SK-N-SH treated with all-trans-retinoic acid at 6 μM for 48 hours (cell line): ENCODE data around the gene SLAIN1.

Experiments used
- ATAC-seq: fragments of 200-7000 bp; cut with Tn5 transposase; 3 replicates; pipeline ENCODE4 v1.9.1; 2020; ENCODE audit warnings: mild to moderate bottlenecking, moderate library complexity
- ARNTL ChIP-seq: fragments of 450-650 bp; formaldehyde crosslinking; IDR thresholded peaks from 2 replicates; pipeline ENCODE4 v1.5.0; 2020; ENCODE audit warnings: low read depth, mild to moderate bottlenecking, moderate library complexity, borderline replicate concordance
- BACH2 ChIP-seq: fragments of 250-450 bp; sonication (Bioruptor Pico); IDR thresholded peaks from 2 replicates; pipeline ENCODE4 v1.9.0; 2021; ENCODE audit warnings: mild to moderate bottlenecking, borderline replicate concordance
- CSDC2 ChIP-seq: fragments of 250-450 bp; sonication (Bioruptor Pico); IDR thresholded peaks from 2 replicates; pipeline ENCODE4 v1.5.0; 2020; ENCODE audit warnings: mild to moderate bottlenecking, moderate library complexity
- GLIS3 ChIP-seq: fragments of 250-450 bp; sonication (Bioruptor Pico); IDR thresholded peaks from 2 replicates; pipeline ENCODE4 v1.5.0; 2020; ENCODE audit warnings: mild to moderate bottlenecking, moderate library complexity
- ISL1 ChIP-seq: fragments of 250-450 bp; sonication (Bioruptor Pico); IDR thresholded peaks from 2 replicates; pipeline ENCODE4 v2.1.2; 2022; ENCODE audit warnings: mild to moderate bottlenecking, moderate library complexity
- OSR1 ChIP-seq: fragments of 250-450 bp; sonication (Bioruptor Pico); IDR thresholded peaks from 2 replicates; pipeline ENCODE4 v1.8.0; 2022; ENCODE audit warnings: moderate library complexity, mild to moderate bottlenecking, inconsistent platforms
- PPARA ChIP-seq: fragments of 250-450 bp; sonication (Bioruptor Pico); IDR thresholded peaks from 2 replicates; pipeline ENCODE4 v1.5.0; 2020; ENCODE audit warnings: mild to moderate bottlenecking, borderline replicate concordance
- RARB ChIP-seq: fragments of 250-450 bp; sonication (Bioruptor Pico); IDR thresholded peaks from 2 replicates; pipeline ENCODE4 v1.8.0; 2021; ENCODE audit warnings: mild to moderate bottlenecking, moderate library complexity
- SNAI2 ChIP-seq: fragments of 250-450 bp; sonication (Bioruptor Pico); IDR thresholded peaks from 2 replicates; pipeline ENCODE4 v1.5.0; 2020; ENCODE audit warnings: mild to moderate bottlenecking, moderate library complexity
- TCF4 ChIP-seq: fragments of 250-450 bp; sonication (Bioruptor Pico); IDR thresholded peaks from 2 replicates; pipeline ENCODE4 v1.8.0; 2021; ENCODE audit warnings: mild to moderate bottlenecking, moderate library complexity, borderline replicate concordance
- TOX ChIP-seq: fragments of 250-450 bp; sonication (Bioruptor Pico); IDR thresholded peaks from 2 replicates; pipeline ENCODE4 v1.8.0; 2021; ENCODE audit warnings: mild to moderate bottlenecking, moderate library complexity, borderline replicate concordance
- ZC3H10 ChIP-seq: fragments of 250-450 bp; sonication (Bioruptor Pico); IDR thresholded peaks from 2 replicates; pipeline ENCODE4 v1.5.1; 2021; ENCODE audit warnings: mild to moderate bottlenecking, moderate library complexity
- ZFP3 ChIP-seq: fragments of 250-450 bp; sonication (Bioruptor Pico); IDR thresholded peaks from 2 replicates; pipeline ENCODE4 v1.5.0; 2020; ENCODE audit warnings: mild to moderate bottlenecking, moderate library complexity
- ZFP30 ChIP-seq: fragments of 450-650 bp; formaldehyde crosslinking; IDR thresholded peaks from 2 replicates; pipeline ENCODE4 v1.5.0; 2022; ENCODE audit warnings: mild to moderate bottlenecking, moderate library complexity
- ZNF565 ChIP-seq: fragments of 450-650 bp; formaldehyde crosslinking; conservative IDR thresholded peaks from 2 replicates; pipeline ENCODE4 v1.5.0; 2020; ENCODE audit warnings: low read depth, mild to moderate bottlenecking, moderate library complexity
- ZNF8 ChIP-seq: fragments of 450-650 bp; formaldehyde crosslinking; IDR thresholded peaks from 2 replicates; pipeline ENCODE4 v1.5.0; 2020; ENCODE audit warnings: mild to moderate bottlenecking, moderate library complexity
- TF ChIP-seq, protein P1 (sequence below): fragments of 250-450 bp; sonication (Bioruptor Pico); IDR thresholded peaks from 2 replicates; pipeline ENCODE4 v1.8.0; 2021; ENCODE audit warnings: low read depth, mild to moderate bottlenecking, moderate library complexity, borderline replicate concordance
- TF ChIP-seq, protein P2 (sequence below): fragments of 250-450 bp; sonication (Bioruptor Pico); IDR thresholded peaks from 2 replicates; pipeline ENCODE4 v1.8.0; 2020; ENCODE audit warnings: mild to moderate bottlenecking, moderate library complexity, borderline replicate concordance
- TF ChIP-seq, protein P3 (sequence below): fragments of 250-450 bp; sonication (Bioruptor Pico); IDR thresholded peaks from 2 replicates; pipeline ENCODE4 v1.5.1; 2021; ENCODE audit warnings: mild to moderate bottlenecking, moderate library complexity
- TF ChIP-seq, protein P4 (sequence below): fragments of 250-450 bp; sonication (Bioruptor Pico); IDR thresholded peaks from 2 replicates; pipeline ENCODE4 v1.5.1; 2020; ENCODE audit warnings: low read depth, mild to moderate bottlenecking, moderate library complexity
- TF ChIP-seq, protein P5 (sequence below): fragments of 250-450 bp; sonication (Bioruptor Pico); IDR thresholded peaks from 2 replicates; pipeline ENCODE4 v1.5.0; 2020; ENCODE audit warnings: mild to moderate bottlenecking, moderate library complexity

SLAIN1 gene

DNA sequence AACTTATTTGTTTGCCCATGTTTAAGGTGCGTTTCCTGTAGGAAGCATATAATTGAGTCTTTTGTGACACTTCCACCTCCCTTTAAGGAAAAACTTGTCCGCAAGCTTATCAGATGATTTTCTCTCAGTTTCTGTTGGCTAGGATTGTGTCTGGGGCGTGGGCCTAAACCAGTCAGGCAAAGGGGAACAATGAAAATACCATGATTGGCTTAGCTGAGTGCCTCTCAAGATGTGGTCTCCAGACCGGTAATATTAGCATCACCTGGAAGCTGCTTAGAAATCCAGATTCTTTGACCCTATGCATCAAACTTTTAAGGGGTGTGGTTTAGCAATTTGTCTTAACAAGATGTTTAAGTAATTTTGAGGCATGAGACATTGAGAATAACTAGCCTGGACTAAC, 20.0 kb downstream of the SLAIN1 start:
- ATAC-seq: no peak
- TF ChIP-seq, protein P1, sequence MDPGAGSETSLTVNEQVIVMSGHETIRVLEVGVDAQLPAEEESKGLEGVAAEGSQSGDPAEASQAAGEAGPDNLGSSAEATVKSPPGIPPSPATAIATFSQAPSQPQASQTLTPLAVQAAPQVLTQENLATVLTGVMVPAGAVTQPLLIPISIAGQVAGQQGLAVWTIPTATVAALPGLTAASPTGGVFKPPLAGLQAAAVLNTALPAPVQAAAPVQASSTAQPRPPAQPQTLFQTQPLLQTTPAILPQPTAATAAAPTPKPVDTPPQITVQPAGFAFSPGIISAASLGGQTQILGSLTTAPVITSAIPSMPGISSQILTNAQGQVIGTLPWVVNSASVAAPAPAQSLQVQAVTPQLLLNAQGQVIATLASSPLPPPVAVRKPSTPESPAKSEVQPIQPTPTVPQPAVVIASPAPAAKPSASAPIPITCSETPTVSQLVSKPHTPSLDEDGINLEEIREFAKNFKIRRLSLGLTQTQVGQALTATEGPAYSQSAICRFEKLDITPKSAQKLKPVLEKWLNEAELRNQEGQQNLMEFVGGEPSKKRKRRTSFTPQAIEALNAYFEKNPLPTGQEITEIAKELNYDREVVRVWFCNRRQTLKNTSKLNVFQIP (CRISPR knock-in tag): no peak
- no peak for TF ChIP-seq ZNF8 (CRISPR knock-in tag)
- no peak for TF ChIP-seq BACH2
- TF ChIP-seq ZC3H10: no peak
- no peak for TF ChIP-seq SNAI2 (CRISPR knock-in tag)
- no peak for TF ChIP-seq RARB (CRISPR knock-in tag)
- no peak for TF ChIP-seq ARNTL (CRISPR knock-in tag)
- TF ChIP-seq GLIS3: no peak
- TF ChIP-seq ZFP3: no peak
- TF ChIP-seq, protein P2, sequence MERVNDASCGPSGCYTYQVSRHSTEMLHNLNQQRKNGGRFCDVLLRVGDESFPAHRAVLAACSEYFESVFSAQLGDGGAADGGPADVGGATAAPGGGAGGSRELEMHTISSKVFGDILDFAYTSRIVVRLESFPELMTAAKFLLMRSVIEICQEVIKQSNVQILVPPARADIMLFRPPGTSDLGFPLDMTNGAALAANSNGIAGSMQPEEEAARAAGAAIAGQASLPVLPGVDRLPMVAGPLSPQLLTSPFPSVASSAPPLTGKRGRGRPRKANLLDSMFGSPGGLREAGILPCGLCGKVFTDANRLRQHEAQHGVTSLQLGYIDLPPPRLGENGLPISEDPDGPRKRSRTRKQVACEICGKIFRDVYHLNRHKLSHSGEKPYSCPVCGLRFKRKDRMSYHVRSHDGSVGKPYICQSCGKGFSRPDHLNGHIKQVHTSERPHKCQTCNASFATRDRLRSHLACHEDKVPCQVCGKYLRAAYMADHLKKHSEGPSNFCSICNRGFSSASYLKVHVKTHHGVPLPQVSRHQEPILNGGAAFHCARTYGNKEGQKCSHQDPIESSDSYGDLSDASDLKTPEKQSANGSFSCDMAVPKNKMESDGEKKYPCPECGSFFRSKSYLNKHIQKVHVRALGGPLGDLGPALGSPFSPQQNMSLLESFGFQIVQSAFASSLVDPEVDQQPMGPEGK: no peak
- TF ChIP-seq CSDC2 (CRISPR knock-in tag): no peak
- TF ChIP-seq, protein P3, sequence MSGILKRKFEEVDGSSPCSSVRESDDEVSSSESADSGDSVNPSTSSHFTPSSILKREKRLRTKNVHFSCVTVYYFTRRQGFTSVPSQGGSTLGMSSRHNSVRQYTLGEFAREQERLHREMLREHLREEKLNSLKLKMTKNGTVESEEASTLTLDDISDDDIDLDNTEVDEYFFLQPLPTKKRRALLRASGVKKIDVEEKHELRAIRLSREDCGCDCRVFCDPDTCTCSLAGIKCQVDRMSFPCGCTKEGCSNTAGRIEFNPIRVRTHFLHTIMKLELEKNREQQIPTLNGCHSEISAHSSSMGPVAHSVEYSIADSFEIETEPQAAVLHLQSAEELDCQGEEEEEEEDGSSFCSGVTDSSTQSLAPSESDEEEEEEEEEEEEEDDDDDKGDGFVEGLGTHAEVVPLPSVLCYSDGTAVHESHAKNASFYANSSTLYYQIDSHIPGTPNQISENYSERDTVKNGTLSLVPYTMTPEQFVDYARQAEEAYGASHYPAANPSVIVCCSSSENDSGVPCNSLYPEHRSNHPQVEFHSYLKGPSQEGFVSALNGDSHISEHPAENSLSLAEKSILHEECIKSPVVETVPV (CRISPR knock-in tag): no peak
- TF ChIP-seq OSR1 (CRISPR knock-in tag): no peak
- TF ChIP-seq TCF4 (CRISPR knock-in tag): no peak
- no peak for TF ChIP-seq ZFP30 (CRISPR knock-in tag)
- TF ChIP-seq TOX (CRISPR knock-in tag): no peak
- TF ChIP-seq ISL1 (CRISPR knock-in tag): no peak
- TF ChIP-seq PPARA: no peak
- TF ChIP-seq, protein P4, sequence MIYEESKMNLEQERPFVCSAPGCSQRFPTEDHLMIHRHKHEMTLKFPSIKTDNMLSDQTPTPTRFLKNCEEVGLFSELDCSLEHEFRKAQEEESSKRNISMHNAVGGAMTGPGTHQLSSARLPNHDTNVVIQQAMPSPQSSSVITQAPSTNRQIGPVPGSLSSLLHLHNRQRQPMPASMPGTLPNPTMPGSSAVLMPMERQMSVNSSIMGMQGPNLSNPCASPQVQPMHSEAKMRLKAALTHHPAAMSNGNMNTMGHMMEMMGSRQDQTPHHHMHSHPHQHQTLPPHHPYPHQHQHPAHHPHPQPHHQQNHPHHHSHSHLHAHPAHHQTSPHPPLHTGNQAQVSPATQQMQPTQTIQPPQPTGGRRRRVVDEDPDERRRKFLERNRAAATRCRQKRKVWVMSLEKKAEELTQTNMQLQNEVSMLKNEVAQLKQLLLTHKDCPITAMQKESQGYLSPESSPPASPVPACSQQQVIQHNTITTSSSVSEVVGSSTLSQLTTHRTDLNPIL (CRISPR knock-in tag): no peak

DNA sequence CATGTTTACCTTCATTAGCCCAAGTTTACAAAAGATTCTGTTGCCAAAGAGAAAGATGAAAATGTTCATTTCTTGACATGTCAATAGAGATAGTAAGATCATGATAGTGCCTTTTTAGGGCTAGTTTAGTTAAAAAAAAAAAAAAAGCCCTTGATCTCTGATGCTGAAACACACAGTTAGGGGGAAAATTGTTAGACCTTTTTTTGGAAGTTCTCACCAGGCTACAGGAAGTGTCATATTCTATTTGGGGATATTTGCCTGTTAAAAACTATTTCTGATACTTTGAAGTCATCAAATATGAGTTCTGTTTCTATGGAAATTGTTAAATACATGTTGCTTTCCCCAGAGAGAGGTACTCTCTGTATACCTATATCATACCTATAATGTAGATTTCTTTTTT, 21.6 kb downstream of the SLAIN1 start:
- TF ChIP-seq, protein P5, sequence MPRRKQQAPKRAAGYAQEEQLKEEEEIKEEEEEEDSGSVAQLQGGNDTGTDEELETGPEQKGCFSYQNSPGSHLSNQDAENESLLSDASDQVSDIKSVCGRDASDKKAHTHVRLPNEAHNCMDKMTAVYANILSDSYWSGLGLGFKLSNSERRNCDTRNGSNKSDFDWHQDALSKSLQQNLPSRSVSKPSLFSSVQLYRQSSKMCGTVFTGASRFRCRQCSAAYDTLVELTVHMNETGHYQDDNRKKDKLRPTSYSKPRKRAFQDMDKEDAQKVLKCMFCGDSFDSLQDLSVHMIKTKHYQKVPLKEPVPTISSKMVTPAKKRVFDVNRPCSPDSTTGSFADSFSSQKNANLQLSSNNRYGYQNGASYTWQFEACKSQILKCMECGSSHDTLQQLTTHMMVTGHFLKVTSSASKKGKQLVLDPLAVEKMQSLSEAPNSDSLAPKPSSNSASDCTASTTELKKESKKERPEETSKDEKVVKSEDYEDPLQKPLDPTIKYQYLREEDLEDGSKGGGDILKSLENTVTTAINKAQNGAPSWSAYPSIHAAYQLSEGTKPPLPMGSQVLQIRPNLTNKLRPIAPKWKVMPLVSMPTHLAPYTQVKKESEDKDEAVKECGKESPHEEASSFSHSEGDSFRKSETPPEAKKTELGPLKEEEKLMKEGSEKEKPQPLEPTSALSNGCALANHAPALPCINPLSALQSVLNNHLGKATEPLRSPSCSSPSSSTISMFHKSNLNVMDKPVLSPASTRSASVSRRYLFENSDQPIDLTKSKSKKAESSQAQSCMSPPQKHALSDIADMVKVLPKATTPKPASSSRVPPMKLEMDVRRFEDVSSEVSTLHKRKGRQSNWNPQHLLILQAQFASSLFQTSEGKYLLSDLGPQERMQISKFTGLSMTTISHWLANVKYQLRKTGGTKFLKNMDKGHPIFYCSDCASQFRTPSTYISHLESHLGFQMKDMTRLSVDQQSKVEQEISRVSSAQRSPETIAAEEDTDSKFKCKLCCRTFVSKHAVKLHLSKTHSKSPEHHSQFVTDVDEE (CRISPR knock-in tag): no peak
- TF ChIP-seq ISL1 (CRISPR knock-in tag): no peak
- no peak for ATAC-seq

DNA sequence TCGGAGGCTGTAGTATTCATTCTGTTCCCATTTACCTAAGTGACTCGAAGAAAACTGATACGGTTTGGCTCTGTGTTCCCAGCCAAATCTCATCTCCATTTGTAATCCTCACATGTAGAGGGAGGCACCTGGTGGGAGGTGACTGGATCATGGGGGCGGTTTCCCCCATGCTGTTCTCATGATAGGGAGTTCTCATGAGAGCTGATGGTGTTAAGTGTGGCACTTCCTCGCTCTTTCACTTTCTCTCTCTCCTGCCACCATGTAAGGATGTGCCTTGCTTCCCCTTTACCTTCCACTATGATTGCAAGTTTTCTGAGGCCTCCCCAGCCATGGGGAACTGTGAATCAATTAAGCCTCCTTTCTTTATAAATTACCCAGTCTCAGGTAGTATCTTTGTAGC, 23.5 kb downstream of the SLAIN1 start:
- ATAC-seq: no peak
- TF ChIP-seq, protein P3 (CRISPR knock-in tag): no peak
- TF ChIP-seq OSR1 (CRISPR knock-in tag) (no peak), TCF4 (CRISPR knock-in tag) (no peak), PPARA (no peak), GLIS3 (no peak), ARNTL (CRISPR knock-in tag) (no peak), ZNF565 (CRISPR knock-in tag) (no peak), ZFP30 (CRISPR knock-in tag) (no peak), ZFP3 (no peak)
- TF ChIP-seq, protein P5 (CRISPR knock-in tag): no peak
- TF ChIP-seq, protein P2: no peak
